ENCODE measurements around the gene BUD13.

The BUD13 gene

DNA sequence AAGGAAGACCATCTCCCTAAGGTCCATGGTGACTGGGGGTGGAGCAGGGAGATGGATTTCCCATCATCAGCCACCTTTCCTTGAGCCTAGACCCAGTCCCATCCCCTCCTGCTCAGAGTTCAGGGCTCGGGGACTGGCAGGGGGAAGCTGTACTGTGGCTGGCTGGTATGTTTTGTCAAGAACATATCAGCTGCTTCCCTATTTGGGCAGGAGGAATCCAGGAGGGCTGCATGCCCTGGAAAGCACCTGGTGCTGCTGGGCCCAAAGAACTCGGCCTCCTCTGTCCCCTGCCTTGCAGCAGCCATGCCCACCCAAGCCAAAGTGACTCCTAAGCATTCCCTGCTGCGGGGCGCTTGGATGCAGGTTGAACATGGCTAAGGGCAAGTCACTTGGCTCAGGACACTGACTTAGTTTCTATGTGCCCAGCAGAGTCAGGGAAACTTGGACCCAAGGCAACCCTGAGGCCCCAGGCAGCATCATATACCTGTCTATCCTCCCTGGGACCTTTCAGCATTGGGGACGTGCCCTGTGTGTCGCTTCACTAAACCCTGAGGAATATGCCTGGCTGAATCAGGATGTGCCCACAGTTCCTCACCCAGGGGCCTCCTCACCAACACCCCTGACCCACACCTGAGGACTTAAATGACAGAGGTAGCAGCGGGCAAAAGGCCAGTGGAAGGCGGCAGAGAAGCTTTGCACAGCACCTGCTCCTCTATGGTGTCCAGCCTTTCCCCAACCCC, 43.1 kb downstream of the BUD13 start:
- Histone ChIP-seq H3K4me3 (no peak overlapping the region), H3K36me3 (no peaks in the 10 kb centered on the region), H3K27me3 (peaks cover 0 to 37% of the 10 kb centered on the region in 2 donors), H3K9me3 (no peaks in the 10 kb centered on the region), H3K4me1 (peaks cover 0 to 12% (median 9%) of the 10 kb centered on the region in 4 donors), H3K27ac (no peak overlapping the region)
- intact Hi-C loops (cut with DNase I; ENCODE audit: low total_unique reads): no loop called here
- DNase-seq: peak in 1 of 2 donors; percentile 28
- no peak for TF ChIP-seq CTCF (IDR thresholded peaks at IDR 0.05)

DNA sequence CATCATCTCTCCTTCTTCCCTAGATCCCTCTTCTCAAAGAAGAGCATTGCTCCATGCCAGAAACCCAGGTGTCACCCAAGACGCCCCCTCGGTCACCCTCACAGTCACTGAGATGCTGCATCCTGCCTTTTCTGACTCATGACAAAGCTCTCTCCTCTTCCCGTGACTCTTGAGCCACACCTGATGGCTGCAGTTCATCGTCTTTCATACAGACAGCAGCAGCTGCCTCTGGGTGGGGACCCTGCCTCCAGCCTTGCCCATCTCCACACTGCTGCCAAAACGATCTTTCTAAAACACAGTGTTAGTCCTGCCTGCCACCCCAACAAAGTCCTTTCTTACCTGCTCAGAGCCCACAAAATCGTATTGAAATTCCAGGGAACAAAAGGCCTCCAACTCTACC, 44.8 kb downstream of the BUD13 start:
- Histone ChIP-seq H3K4me3 (no peak overlapping the region), H3K9me3 (no peaks in the 10 kb centered on the region), H3K4me1 (peaks cover 0 to 12% (median 9%) of the 10 kb centered on the region in 4 donors), H3K36me3 (no peaks in the 10 kb centered on the region), H3K27ac (no peak overlapping the region), H3K27me3 (peaks cover 0 to 37% of the 10 kb centered on the region in 2 donors)
- peak in 1 of 2 donors; percentile 7 for DNase-seq
- intact Hi-C loops (cut with DNase I; ENCODE audit: low total_unique reads): no loop called here
- TF ChIP-seq CTCF (IDR thresholded peaks at IDR 0.05): no peak

DNA sequence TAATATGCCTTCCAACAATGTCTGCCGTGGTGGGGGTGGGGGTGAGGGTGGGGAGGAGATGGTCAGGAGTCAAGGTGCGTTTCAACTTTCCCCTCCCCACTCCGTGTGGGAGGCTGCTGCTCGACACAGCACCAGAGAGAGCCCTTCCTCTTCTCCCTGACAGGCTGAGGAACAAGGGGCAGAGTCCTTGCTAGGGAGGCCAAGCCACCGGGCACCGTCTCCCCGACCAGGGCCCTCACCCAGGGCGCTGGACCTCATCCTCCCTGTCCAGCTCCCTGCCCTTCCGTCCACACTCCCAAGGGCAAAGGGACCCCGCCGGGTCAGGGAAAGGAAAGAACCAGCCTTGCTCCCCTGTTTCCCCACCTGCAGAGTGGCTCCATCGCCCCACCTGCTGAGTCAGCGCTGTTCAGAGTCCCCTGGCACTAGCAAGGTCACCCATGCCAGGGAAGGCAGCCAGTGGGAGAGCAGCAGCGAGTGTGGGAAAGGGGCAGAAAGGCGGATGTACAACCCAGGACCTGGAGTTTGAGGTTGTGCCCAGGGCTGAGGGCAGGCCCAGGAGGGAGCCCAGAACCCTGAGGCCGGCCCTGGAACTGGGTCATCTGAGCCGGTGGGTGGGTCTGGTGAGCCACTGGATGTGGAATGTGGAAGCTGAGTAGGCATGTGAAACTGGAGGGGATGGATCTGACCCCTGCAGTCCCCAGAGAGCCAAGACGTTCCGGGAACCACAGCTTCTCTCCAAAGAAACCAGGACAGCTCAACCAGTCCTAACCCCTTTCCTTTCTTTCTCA, 47.2 kb downstream of the BUD13 start:
- H3K27ac ChIP-seq: no peak overlapping the region
- no peaks in the 10 kb centered on the region for H3K36me3 ChIP-seq
- no peak overlapping the region for H3K4me3 ChIP-seq
- no peaks in the 10 kb centered on the region for H3K9me3 ChIP-seq
- no peak for TF ChIP-seq CTCF (IDR thresholded peaks at IDR 0.05)
- no peak for DNase-seq
- intact Hi-C loops (cut with DNase I; ENCODE audit: low total_unique reads): no loop called here
- peaks cover 0 to 19% of the 10 kb centered on the region in 2 donors for H3K27me3 ChIP-seq
- peaks cover 0 to 12% (median 9%) of the 10 kb centered on the region in 4 donors for H3K4me1 ChIP-seq

DNA sequence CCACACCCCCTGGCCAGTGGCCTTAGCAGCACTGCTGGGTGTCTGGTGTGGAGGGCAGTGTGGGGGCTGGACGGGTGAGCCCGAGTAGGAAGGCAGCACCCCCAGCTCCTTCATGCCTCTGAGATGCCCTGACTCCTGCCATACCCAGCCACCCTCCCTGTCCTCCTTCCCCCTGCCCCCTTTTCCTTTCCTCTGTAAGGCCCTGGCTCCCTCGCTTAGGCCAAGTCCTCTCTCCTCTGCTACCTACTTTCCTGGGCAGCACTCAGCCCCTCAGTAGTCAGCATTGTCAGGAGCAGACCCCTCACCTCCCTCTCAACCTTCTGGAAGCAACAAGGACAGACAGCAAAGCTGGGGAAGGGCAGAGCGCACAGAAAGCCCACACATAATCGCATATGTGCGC, 48.0 kb downstream of the BUD13 start:
- Histone ChIP-seq H3K36me3 (no peaks in the 10 kb centered on the region), H3K27me3 (peaks cover 0 to 11% of the 10 kb centered on the region in 2 donors), H3K4me1 (peaks cover 0 to 12% (median 9%) of the 10 kb centered on the region in 4 donors), H3K9me3 (no peaks in the 10 kb centered on the region), H3K27ac (no peak overlapping the region), H3K4me3 (no peak overlapping the region)
- TF ChIP-seq CTCF (IDR thresholded peaks at IDR 0.05): no peak
- intact Hi-C loops (cut with DNase I; ENCODE audit: low total_unique reads): no loop called here
- no peak for DNase-seq

- intact Hi-C loops (cut with DNase I; ENCODE audit: low total_unique reads): no loop called here
- DNase-seq: no peak
- Histone ChIP-seq H3K4me3 (no peak overlapping the region), H3K4me1 (peaks cover 0 to 12% (median 9%) of the 10 kb centered on the region in 4 donors), H3K27ac (no peak overlapping the region), H3K27me3 (peaks cover 0 to 4% of the 10 kb centered on the region in 2 donors), H3K36me3 (no peaks in the 10 kb centered on the region), H3K9me3 (no peaks in the 10 kb centered on the region)
- no peak for TF ChIP-seq CTCF (IDR thresholded peaks at IDR 0.05)
Measured at GRCh38 chr11:116723511-116723910, 49.3 kb downstream of the BUD13 start.
